Left lung (tissue), 10 donors: ENCODE results near the gene INPP5A. TPM values are rescaled to one million over a fixed set of nuclear protein-coding genes. Genes with fewer than 3 reads are reported as not detected.
A peak's percentile ranks its signal among the peaks of the same experiment; 100 is the strongest.
"Not testable (repeated sequence)": the region's sequence is repeated elsewhere in the genome, so short reads cannot be mapped to it uniquely, and the experiment has no call there.

Source experiments
- ATAC-seq: fragments of 200-7000 bp; cut with Tn5 transposase; one replicate; pipeline ENCODE4 v1.9.1; 2020; ENCODE audit warnings: moderate library complexity
- DNase-seq, 4 donors: peaks; one replicate each; pipeline ENCODE4 v3.0.0-alpha.2; 2013 to 2020
- H3K27ac ChIP-seq, 2 donors: fragments of 200-600 bp; sonication (generic) in 1 of 2; one replicate each; pipeline versions ENCODE4 v1.5.0 to v1.8.0; 2020 to 2021
- H3K27me3 ChIP-seq, 2 donors: fragments of 200-600 bp; sonication (generic) in 1 of 2; one replicate each; pipeline versions ENCODE4 v1.5.0 to v1.8.0; 2020 to 2021
- H3K36me3 ChIP-seq, 2 donors: fragments of 200-600 bp; sonication (generic) in 1 of 2; one replicate each; pipeline versions ENCODE4 v1.5.0 to v1.8.0; 2020 to 2021
- H3K4me1 ChIP-seq, 2 donors: fragments of 200-600 bp; one replicate each; pipeline ENCODE4 v1.8.0; 2021
- H3K4me3 ChIP-seq, 2 donors: fragments of 200-600 bp; sonication (generic) in 1 of 2; one replicate each; pipeline versions ENCODE4 v1.5.0 to v1.8.0; 2020 to 2021; ENCODE audit warnings: mild to moderate bottlenecking in 1 of 2
- H3K9me3 ChIP-seq, 2 donors: fragments of 200-600 bp; sonication (generic) in 1 of 2; one replicate each; pipeline versions ENCODE4 v1.5.0 to v1.8.0; 2020 to 2021
- intact Hi-C, 2 donors: fragments of 100-400 bp; cut with DNase I; formaldehyde crosslinking; loops; one replicate each; pipeline versions ENCODE4 v1.11.2 to v1.14.2; 2022
- polyA plus RNA-seq, 6 donors: library from polyadenylated mRNA; unstranded; fragments of 120-200 nt; gene quantifications; one replicate each; pipeline ENCODE4 v1.2.1, GENCODE V29; 2013; ENCODE audit not compliant: insufficient read length in 6 of 6
- total RNA-seq, 2 donors: library from RNA; stranded (reverse); fragmentation: NEBNext Ultra II Directional; extraction: Animal tissue kit (Norgen Biotek cat#: 25700); gene quantifications; one replicate each; pipeline ENCODE4 v1.2.1, GENCODE V29; 2021
- TF ChIP-seq, protein P1 (sequence below), 2 donors: fragments of 200-600 bp; sonication (generic) in 1 of 2; IDR thresholded peaks; one replicate each; pipeline versions ENCODE4 v1.5.0 to v1.8.0; 2021; ENCODE audit warnings: antibody characterized with exemption in 2 of 2
- donor health status: DM: no; HTN: yes; CAD: no.
- donor health status: DM: no; HTN: no; CAD: no.

INPP5A gene
- total and polyA plus RNA-seq, 8 donors, result 32.0 to 44.0 (median 36.8) TPM

DNA sequence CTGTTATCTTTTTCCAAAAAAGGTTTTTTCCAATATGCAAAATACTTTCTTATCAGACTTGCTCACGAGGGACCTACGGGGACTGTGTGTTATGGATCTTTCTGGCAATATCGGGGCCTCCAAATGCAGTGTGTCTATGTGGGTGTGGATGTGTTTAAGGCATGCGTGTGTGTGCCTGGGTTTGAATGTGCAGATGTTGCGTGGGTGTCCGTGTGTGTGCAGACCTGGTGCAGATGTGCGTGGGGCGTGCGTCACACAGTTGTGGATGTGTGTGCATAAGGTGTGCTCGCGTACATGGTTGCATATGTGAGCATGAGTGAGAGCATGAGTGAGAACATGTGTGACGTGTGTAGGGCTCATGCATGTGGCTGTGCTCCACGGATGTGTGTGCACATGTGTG is 228.7 kb downstream of the INPP5A start:
- H3K4me3 ChIP-seq, result no peak overlapping the region
- TF ChIP-seq, protein P1, sequence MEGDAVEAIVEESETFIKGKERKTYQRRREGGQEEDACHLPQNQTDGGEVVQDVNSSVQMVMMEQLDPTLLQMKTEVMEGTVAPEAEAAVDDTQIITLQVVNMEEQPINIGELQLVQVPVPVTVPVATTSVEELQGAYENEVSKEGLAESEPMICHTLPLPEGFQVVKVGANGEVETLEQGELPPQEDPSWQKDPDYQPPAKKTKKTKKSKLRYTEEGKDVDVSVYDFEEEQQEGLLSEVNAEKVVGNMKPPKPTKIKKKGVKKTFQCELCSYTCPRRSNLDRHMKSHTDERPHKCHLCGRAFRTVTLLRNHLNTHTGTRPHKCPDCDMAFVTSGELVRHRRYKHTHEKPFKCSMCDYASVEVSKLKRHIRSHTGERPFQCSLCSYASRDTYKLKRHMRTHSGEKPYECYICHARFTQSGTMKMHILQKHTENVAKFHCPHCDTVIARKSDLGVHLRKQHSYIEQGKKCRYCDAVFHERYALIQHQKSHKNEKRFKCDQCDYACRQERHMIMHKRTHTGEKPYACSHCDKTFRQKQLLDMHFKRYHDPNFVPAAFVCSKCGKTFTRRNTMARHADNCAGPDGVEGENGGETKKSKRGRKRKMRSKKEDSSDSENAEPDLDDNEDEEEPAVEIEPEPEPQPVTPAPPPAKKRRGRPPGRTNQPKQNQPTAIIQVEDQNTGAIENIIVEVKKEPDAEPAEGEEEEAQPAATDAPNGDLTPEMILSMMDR (IDR thresholded peaks at IDR 0.05), result no peak
- H3K9me3 ChIP-seq, result peaks cover 0 to 2% of the 10 kb centered on the region in 2 donors
- no peak overlapping the region for H3K27ac ChIP-seq
- DNase-seq (no peak), ATAC-seq (no peak)
- H3K27me3 ChIP-seq, result no peaks in the 10 kb centered on the region
- intact Hi-C loops, result no loop called here
- H3K36me3 ChIP-seq, result peaks cover 0 to 50% of the 10 kb centered on the region in 2 donors
- H3K4me1 ChIP-seq, result no peaks in the 10 kb centered on the region

DNA sequence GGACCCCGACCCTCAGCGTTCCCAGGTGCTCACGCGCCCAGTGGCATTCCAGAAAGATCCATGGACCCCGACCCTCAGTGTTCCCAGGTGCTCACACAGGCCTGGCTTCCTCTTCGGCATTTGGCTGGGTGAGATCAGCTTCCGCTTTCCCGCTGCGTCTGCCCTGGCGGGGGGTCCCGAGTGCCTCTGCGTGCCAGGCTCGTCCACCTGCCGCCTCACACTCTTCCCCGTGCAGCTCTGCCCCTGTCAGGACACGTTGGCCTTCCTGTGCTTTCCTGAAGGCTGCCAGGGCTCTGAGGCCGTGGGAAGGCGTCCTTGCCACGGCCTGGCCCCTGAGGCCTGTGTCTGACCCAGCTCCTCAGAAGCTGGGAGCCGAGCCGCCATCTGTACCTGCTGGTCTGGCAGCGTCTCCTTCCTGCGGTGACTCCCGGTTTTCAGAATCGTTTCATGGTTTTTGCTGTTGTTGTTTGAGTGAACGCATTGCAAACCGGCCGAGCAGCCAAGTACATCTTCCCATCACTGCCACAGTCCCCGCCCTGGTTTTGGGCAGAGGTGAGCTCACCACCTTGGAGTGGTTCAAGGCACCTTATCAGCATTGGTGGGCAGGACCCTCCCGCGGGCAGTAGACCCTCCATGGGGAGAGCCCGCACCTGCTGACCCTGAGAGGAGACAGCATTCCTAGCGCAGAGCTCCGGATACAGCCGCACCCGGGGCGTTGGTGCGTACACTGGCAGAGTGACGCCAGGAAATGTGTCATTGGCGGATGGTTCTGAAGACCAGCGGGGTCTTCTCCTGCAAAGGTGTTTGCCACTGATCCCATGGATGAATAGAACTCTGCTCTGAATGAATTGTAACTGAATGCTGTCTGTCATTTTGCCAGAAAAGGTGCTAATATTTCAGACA is 231.0 kb downstream of the INPP5A start:
- ATAC-seq (no peak), DNase-seq (no peak)
- no peaks in the 10 kb centered on the region for H3K4me1 ChIP-seq
- TF ChIP-seq, protein P1 (IDR thresholded peaks at IDR 0.05), result no peak
- intact Hi-C loops, result no loop called here
- no peak overlapping the region for H3K27ac ChIP-seq
- no peaks in the 10 kb centered on the region for H3K27me3 ChIP-seq
- peaks cover 0 to 2% of the 10 kb centered on the region in 2 donors for H3K9me3 ChIP-seq
- no peak overlapping the region for H3K4me3 ChIP-seq
- H3K36me3 ChIP-seq, result peaks cover 0 to 53% of the 10 kb centered on the region in 2 donors

DNA sequence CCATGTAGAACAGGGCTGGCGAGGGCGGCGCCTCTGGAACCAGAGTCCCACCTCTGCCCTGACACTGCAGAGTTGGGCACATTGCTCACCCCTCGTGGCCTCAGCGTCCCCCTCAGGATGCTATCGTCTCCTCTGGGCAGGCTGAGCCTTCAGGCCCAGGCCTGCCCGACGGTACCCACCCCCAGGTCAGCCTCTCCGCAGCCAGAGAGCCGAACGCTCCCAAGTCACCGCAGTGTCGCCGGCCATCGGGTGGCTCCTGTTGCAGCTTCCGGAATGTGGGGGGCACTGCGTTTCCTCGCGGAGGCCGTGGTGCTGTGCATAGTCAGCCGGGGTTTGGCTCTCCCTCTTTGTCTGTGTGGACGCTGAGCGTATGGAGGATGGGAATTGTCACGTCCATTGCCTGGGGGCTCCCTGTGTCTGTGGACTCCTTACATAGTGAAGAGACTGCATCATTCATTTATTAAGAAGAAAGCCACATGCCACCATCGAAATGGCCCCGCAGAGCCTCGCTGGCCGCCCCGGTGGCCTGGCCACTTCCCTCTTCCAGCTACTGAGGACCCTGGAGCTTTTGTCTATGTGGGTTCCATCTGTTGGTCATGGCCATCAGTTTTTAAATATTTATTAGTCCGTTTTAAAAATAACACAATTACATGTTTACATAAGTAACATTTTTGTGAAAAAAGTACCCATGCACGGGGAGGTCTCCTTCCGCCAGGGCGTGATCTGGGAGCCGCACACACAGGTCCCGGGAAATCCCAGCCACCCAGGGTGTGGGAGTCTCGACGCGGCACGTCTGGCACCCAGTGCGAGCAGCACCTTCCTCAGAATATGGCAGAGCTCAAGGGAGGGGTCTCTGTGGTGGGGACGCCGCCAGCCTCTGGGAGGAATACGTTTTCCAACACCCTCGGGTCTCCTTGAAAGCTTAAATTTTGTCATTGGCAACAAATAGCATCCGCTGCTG is 232.8 kb downstream of the INPP5A start:
- Histone ChIP-seq H3K36me3 (peaks cover 0 to 61% of the 10 kb centered on the region in 2 donors), H3K27ac (no peak overlapping the region), H3K4me1 (no peaks in the 10 kb centered on the region), H3K9me3 (peaks cover 0 to 2% of the 10 kb centered on the region in 2 donors), H3K4me3 (no peak overlapping the region), H3K27me3 (no peaks in the 10 kb centered on the region)
- intact Hi-C loops, result no loop called here
- DNase-seq (no peak), ATAC-seq (no peak)
- TF ChIP-seq, protein P1 (IDR thresholded peaks at IDR 0.05), result no peak

DNA sequence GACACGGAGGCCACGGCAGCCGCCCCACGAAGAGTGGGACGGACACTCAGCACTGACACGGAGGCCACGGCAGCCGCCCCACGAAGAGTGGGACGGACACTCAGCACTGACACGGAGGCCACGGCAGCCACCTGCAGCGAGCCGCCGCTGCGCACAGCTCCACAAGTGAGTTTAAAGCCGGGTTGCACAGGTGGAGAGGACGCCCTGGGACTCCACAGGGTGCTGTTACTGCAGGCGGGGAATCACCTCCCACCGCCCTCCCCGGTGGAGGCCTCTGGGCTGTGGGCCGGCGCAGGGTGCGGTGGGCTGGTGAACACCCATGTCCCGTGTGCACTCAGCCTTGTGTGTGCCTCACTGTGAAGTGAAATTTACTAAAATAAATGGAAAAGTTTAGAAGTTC is 235.2 kb downstream of the INPP5A start:
- H3K27ac ChIP-seq, H3K4me1 ChIP-seq, DNase-seq, ATAC-seq, H3K4me3 ChIP-seq, H3K27me3 ChIP-seq, H3K9me3 ChIP-seq, intact Hi-C loops: not testable (repeated sequence)
- peaks cover 0 to 70% of the 10 kb centered on the region in 2 donors for H3K36me3 ChIP-seq

DNA sequence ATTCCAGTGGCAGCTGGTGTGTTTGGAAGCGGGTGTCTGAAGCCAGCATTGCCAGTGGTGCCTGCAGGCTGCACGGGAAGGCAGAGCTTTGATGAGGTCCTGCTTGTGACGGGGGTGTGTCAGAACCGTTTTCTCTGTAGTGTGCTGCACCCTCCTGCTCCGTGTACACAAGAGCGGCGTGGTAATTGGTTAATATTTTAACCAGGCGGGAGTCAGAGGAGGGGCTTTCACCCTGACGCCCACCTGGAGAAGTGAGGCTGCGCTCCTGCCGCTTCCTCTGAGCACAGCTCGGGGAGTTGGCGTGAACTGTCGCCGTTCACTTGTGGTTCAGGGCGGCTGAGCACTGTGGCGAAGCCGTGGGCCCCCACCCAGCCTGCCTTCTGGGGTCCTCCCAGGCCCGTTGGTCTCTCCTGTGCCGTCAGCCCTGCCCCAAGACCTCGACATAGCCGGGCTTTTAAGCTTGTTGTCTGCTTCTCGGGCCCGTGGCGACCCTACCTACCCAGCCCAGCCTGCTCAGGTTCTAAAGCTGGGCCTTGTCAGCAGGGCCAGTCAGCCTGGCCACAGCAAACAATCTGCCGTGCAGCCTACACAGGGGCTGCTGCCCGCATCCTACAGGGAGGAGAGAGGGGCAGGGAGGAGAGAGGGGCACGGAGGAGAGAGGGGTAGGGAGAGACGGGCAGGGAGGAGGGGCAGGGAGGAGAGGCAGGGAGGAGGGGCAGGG is 236.8 kb downstream of the INPP5A start:
- TF ChIP-seq, protein P1 (IDR thresholded peaks at IDR 0.05), result no peak
- H3K27ac ChIP-seq, result no peak overlapping the region
- ATAC-seq (no peak), DNase-seq (peak in 1 of 4 donors; percentile 20)
- peaks cover 0 to 2% of the 10 kb centered on the region in 2 donors for H3K9me3 ChIP-seq
- H3K36me3 ChIP-seq, result peaks cover 0 to 71% of the 10 kb centered on the region in 2 donors
- no peaks in the 10 kb centered on the region for H3K4me1 ChIP-seq
- H3K4me3 ChIP-seq, result no peak overlapping the region
- H3K27me3 ChIP-seq, result no peaks in the 10 kb centered on the region
- intact Hi-C loops, result no loop called here
